Erythroblast (primary cell): ENCODE measurements around the gene MPPED2.

ENCODE experiments used
- GATA1 ChIP-seq: IDR thresholded peaks from 2 replicates; pipeline ENCODE4 v1.6.1; 2011; ENCODE audit warnings: low read depth, mild to moderate bottlenecking, control low read depth, low read length, moderate library complexity
- POLR2A ChIP-seq: IDR thresholded peaks from 2 replicates; pipeline ENCODE4 v1.6.1; 2011; ENCODE audit warnings: mild to moderate bottlenecking, low read length

DNA sequence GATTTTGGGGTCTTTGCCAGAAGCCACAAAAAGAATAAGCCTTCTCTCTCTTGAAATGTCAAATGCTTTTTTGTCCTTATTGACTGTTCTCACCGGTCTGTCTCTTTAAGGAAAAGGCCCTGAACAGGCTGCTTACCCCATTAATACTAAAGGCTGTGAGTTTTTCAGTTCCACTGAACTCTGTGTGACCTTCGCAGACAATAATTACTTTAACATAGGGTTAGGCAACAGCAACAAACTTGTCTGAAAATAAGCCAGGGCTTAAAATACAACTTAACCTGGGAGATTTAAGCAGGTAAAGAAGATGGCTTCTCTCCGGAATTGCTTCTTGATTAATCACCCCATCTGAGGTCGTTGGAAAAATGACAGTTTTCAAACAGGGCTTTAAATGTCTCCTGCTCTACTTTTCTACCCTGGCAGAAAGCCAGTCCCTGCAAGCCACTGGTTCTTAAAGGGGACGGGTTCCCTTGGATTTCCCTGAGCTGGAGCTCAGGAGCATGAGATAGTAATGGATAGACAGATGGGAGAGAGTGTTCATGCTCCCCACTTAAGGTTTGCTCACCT is 193.8 kb downstream of the MPPED2 start:
- TF ChIP-seq POLR2A (no peak), GATA1 (no peak)
